SU-DHL-6 (cell line): ENCODE measurements around the gene FBN1.

Experiments
- H2AFZ ChIP-seq: fragments of 200-600 bp; sonication (generic); 2 replicates; pipeline ENCODE4 v1.6.1; 2014; ENCODE audit warnings: low read depth, mild to moderate bottlenecking, moderate library complexity, mixed read lengths, antibody characterized with exemption, low read length; ENCODE audit not compliant: severe bottlenecking
- H3F3A ChIP-seq: fragments of 200-600 bp; shearing (Covaris generic); 2 replicates; pipeline ENCODE4 v1.6.0; 2016; ENCODE audit warnings: antibody characterized with exemption, mild to moderate bottlenecking; ENCODE audit not compliant: insufficient read depth
- H3K27ac ChIP-seq: fragments of 200-600 bp; sonication (generic); 2 replicates; pipeline ENCODE4 v1.5.1; 2016; ENCODE audit warnings: low read depth, mild to moderate bottlenecking, low read length, moderate library complexity, mixed read lengths
- H3K27me3 ChIP-seq: fragments of 200-600 bp; sonication (generic), shearing (Covaris generic); 2 replicates; pipeline ENCODE4 v1.6.0; 2014; ENCODE audit warnings: mild to moderate bottlenecking, low read length
- H3K36me3 ChIP-seq: fragments of 200-600 bp; sonication (generic); 2 replicates; pipeline ENCODE4 v1.6.1; 2014; ENCODE audit warnings: mild to moderate bottlenecking, low read length, mixed read lengths
- H3K4me2 ChIP-seq: fragments of 300-600, 200-600 bp; shearing (Covaris generic), sonication (generic); 2 replicates; pipeline ENCODE4 v1.6.0; 2014; ENCODE audit warnings: low read length, low read depth, mild to moderate bottlenecking; ENCODE audit not compliant: poor library complexity, severe bottlenecking
- H3K4me3 ChIP-seq: fragments of 200-600 bp; sonication (generic); 2 replicates; pipeline ENCODE4 v1.5.1; 2014; ENCODE audit warnings: antibody characterized with exemption, low read length, mild to moderate bottlenecking, mixed read lengths; ENCODE audit not compliant: insufficient read depth, poor library complexity, severe bottlenecking
- H3K79me2 ChIP-seq: fragments of 200-600 bp; sonication (generic); 2 replicates; pipeline ENCODE4 v1.6.1; 2014; ENCODE audit warnings: mild to moderate bottlenecking, low read length, moderate library complexity; ENCODE audit not compliant: insufficient read depth
- H3K9ac ChIP-seq: fragments of 200-600 bp; sonication (generic); 2 replicates; pipeline ENCODE4 v1.7.0; 2014; ENCODE audit warnings: mild to moderate bottlenecking, low read length
- H3K9me2 ChIP-seq: fragments of 200-600 bp; sonication (generic); replicated peaks from 2 replicates; pipeline ENCODE4 v1.6.1; 2014; ENCODE audit warnings: low read length; ENCODE audit not compliant: insufficient read depth
- H3K9me3 ChIP-seq: fragments of 200-600 bp; sonication (generic); 2 replicates; pipeline ENCODE4 v1.6.1; 2014; ENCODE audit warnings: low read length, mixed read lengths; ENCODE audit not compliant: insufficient read depth
- H4K20me1 ChIP-seq: fragments of 200-600 bp; sonication (generic); 2 replicates; pipeline ENCODE4 v1.6.1; 2014; ENCODE audit warnings: low read depth, mild to moderate bottlenecking, antibody characterized with exemption, low read length, moderate library complexity, mixed read lengths
- EZH2phosphoT487 ChIP-seq: fragments of 200-600 bp; sonication (generic), shearing (Covaris generic); conservative IDR thresholded peaks from 2 replicates; pipeline ENCODE4 v1.6.1; 2018; ENCODE audit warnings: mild to moderate bottlenecking, antibody characterized with exemption, low read length, moderate library complexity, mixed read lengths
- TF ChIP-seq, protein P1 (sequence below): fragments of 200-600 bp; sonication (generic); IDR thresholded peaks from one replicate; pipeline ENCODE4 v1.5.1; 2017; ENCODE audit warnings: antibody characterized with exemption, mild to moderate bottlenecking, low read length, moderate library complexity; ENCODE audit not compliant: insufficient read depth, poor library complexity, severe bottlenecking

Gene FBN1

DNA sequence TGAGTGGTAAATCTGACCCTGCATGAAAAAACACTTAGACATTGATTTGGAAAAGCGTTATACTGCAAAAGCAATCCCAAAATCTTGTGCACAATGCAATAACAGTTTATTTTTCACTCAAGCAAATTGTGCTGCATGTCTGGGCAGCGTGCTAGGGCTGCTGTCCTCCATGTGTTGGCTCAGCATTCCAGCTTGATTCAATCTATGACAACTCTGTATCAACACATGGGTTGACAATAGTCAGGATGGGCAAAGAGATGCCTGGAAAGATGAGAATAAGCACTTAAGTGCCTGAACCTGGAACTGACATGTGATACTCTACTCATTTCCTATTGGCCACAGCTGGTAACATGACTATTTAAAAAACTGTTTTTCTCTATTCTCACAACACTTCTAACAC lies 262.5 kb downstream of the FBN1 start:
- Histone ChIP-seq H3F3A (no peaks in the 10 kb centered on the region), H3K4me2 (no peak overlapping the region)

DNA sequence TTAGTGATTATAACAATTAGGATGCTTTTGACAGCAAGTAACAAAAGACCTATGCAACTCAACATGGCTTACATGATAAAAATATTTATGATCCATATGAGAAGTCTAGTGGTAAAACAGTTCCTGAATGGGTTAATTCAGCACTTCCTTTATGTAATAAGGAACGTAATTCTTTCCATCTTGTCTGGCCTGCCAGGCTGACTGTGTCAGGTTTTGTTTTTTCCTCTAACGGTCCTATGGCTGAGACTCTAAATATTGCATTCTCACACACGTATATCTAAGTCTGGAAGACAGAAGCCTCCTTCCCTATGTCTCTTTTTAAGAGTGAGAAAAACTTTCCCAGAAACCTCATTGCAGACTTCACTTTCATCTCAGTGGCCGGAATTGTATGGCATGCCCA lies 263.6 kb downstream of the FBN1 start:
- Histone ChIP-seq H4K20me1 (no peaks in the 10 kb centered on the region), H3K36me3 (no peaks in the 10 kb centered on the region), H2AFZ (no peak overlapping the region), H3K4me2 (no peak overlapping the region), H3K27ac (no peak overlapping the region), H3K79me2 (no peaks in the 10 kb centered on the region), H3F3A (no peaks in the 10 kb centered on the region), H3K9me3 (no peaks in the 10 kb centered on the region), H3K9ac (no peak overlapping the region), H3K27me3 (no peaks in the 10 kb centered on the region), H3K4me3 (no peak overlapping the region), H3K9me2 (no peaks in the 10 kb centered on the region)
- TF ChIP-seq, protein P1, sequence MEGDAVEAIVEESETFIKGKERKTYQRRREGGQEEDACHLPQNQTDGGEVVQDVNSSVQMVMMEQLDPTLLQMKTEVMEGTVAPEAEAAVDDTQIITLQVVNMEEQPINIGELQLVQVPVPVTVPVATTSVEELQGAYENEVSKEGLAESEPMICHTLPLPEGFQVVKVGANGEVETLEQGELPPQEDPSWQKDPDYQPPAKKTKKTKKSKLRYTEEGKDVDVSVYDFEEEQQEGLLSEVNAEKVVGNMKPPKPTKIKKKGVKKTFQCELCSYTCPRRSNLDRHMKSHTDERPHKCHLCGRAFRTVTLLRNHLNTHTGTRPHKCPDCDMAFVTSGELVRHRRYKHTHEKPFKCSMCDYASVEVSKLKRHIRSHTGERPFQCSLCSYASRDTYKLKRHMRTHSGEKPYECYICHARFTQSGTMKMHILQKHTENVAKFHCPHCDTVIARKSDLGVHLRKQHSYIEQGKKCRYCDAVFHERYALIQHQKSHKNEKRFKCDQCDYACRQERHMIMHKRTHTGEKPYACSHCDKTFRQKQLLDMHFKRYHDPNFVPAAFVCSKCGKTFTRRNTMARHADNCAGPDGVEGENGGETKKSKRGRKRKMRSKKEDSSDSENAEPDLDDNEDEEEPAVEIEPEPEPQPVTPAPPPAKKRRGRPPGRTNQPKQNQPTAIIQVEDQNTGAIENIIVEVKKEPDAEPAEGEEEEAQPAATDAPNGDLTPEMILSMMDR = no peak
- TF ChIP-seq EZH2phosphoT487 = no peak

More for the DNA sequence above, 262.5 kb downstream of the FBN1 start:
- H3K9me2 ChIP-seq = no peaks in the 10 kb centered on the region
- H3K9ac ChIP-seq = no peak overlapping the region
- no peaks in the 10 kb centered on the region for H4K20me1 ChIP-seq
- no peak overlapping the region for H3K4me3 ChIP-seq
- H3K36me3 ChIP-seq = no peaks in the 10 kb centered on the region
- H2AFZ ChIP-seq = no peak overlapping the region
- H3K27me3 ChIP-seq = no peaks in the 10 kb centered on the region
- no peaks in the 10 kb centered on the region for H3K79me2 ChIP-seq
- H3K9me3 ChIP-seq = no peaks in the 10 kb centered on the region
- no peak for TF ChIP-seq EZH2phosphoT487
- TF ChIP-seq, protein P1 = no peak
- H3K27ac ChIP-seq = no peak overlapping the region

DNA sequence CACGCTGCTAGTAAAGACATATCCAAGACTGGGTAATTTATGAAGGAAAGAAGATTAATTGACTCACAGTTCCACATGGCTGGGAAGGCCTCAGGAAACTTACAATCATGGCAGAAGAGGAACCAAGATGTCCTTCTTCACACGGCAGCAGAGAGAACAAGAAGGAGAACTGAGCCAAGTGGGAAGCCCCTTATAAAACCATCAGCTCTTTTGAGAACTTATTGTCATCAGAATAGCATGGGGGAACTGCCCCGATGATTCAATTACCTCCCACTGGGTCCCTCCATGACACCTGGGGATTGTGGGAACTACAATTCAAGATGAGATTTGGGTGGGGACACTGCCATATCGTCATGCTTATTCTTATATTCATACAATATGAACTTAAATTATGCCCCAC lies 265.3 kb downstream of the FBN1 start:
- H3K27ac ChIP-seq = no peak overlapping the region
- no peaks in the 10 kb centered on the region for H3K9me2 ChIP-seq
- no peaks in the 10 kb centered on the region for H3K27me3 ChIP-seq
- no peak overlapping the region for H3K4me2 ChIP-seq
- TF ChIP-seq, protein P1 = no peak
- TF ChIP-seq EZH2phosphoT487 = no peak
- no peak overlapping the region for H3K9ac ChIP-seq
- no peaks in the 10 kb centered on the region for H3F3A ChIP-seq
- H3K9me3 ChIP-seq = no peaks in the 10 kb centered on the region
- no peaks in the 10 kb centered on the region for H3K36me3 ChIP-seq
- H4K20me1 ChIP-seq = no peaks in the 10 kb centered on the region
- no peak overlapping the region for H3K4me3 ChIP-seq
- no peaks in the 10 kb centered on the region for H3K79me2 ChIP-seq
- no peak overlapping the region for H2AFZ ChIP-seq

DNA sequence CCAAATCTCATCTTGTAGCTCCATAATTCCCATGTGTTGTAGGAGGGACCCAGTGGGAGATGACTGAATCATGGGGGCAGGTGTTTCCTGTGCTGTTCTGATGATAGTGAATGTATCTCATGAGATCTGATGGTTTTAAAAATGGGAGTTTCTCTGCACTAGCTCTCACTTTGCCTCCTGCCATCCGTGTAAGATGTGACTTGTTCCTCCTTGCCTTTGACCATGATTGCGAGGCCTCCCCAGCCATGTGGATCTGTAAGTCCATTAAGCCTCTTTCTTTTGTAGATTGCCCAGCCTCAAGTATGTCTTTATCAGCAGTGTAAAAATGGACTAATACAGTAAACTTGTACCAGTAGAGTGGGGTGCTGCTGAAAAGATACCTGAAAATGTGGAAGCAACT lies 269.7 kb downstream of the FBN1 start:
- no peaks in the 10 kb centered on the region for H3K27me3 ChIP-seq
- TF ChIP-seq, protein P1 = no peak
- TF ChIP-seq EZH2phosphoT487 = no peak
- no peak overlapping the region for H3K4me3 ChIP-seq
- H3K27ac ChIP-seq = no peak overlapping the region
- H3K79me2 ChIP-seq = no peaks in the 10 kb centered on the region
- H2AFZ ChIP-seq = no peak overlapping the region
- no peaks in the 10 kb centered on the region for H4K20me1 ChIP-seq
- H3K4me2 ChIP-seq = no peak overlapping the region
- no peaks in the 10 kb centered on the region for H3K36me3 ChIP-seq
- no peaks in the 10 kb centered on the region for H3K9me3 ChIP-seq
- no peaks in the 10 kb centered on the region for H3F3A ChIP-seq
- no peak overlapping the region for H3K9ac ChIP-seq
- no peaks in the 10 kb centered on the region for H3K9me2 ChIP-seq
